CD4-positive, alpha-beta T cell treated with Interleukin-10 for 1 hour (primary cell): ENCODE results near the gene DIAPH3.
A peak's percentile ranks its signal among the peaks of the same experiment; 100 is the strongest.

Source experiments
- DNase-seq: peaks from one replicate; pipeline ENCODE4 v3.0.0-alpha.2; 2020

The DIAPH3 gene

GRCh38 chr13:59931621-59932020 lies 232.1 kb downstream of the DIAPH3 start:
- DNase-seq = no peak

- no peak for DNase-seq
These were observed 239.5 kb downstream of the DIAPH3 start for GRCh38 chr13:59924256-59924655.

- DNase-seq = no peak
These were observed 248.5 kb downstream of the DIAPH3 start for GRCh38 chr13:59915252-59915651.

GRCh38 chr13:59914556-59914955 lies 249.2 kb downstream of the DIAPH3 start:
- no peak for DNase-seq

GRCh38 chr13:59906413-59907049 lies 257.2 kb downstream of the DIAPH3 start:
- peak; percentile 6 for DNase-seq

GRCh38 chr13:59901191-59901590 lies 262.5 kb downstream of the DIAPH3 start:
- no peak for DNase-seq

- DNase-seq = no peak
These were observed 265.7 kb downstream of the DIAPH3 start for GRCh38 chr13:59898066-59898465.

GRCh38 chr13:59893266-59893665 lies 270.5 kb downstream of the DIAPH3 start:
- DNase-seq = no peak

GRCh38 chr13:59891053-59891452 lies 272.7 kb downstream of the DIAPH3 start:
- no peak for DNase-seq

- DNase-seq = no peak
These were observed 273.7 kb downstream of the DIAPH3 start for GRCh38 chr13:59890054-59890453.

- DNase-seq = no peak
These were observed 275.3 kb downstream of the DIAPH3 start for GRCh38 chr13:59888408-59888807.

- no peak for DNase-seq
These were observed 278.7 kb downstream of the DIAPH3 start for GRCh38 chr13:59885076-59885475.

- DNase-seq = no peak
These were observed 279.8 kb downstream of the DIAPH3 start for GRCh38 chr13:59883885-59884284.

GRCh38 chr13:59880468-59880867 lies 283.3 kb downstream of the DIAPH3 start:
- DNase-seq = no peak

- no peak for DNase-seq
These were observed 284.4 kb downstream of the DIAPH3 start for GRCh38 chr13:59879281-59879680.

GRCh38 chr13:59877933-59878332 lies 285.8 kb downstream of the DIAPH3 start:
- no peak for DNase-seq

GRCh38 chr13:59874973-59875372 lies 288.8 kb downstream of the DIAPH3 start:
- no peak for DNase-seq

- DNase-seq = no peak
These were observed 289.9 kb downstream of the DIAPH3 start for GRCh38 chr13:59873856-59874255.

GRCh38 chr13:59873309-59873708 lies 290.4 kb downstream of the DIAPH3 start:
- no peak for DNase-seq

- DNase-seq = no peak
These were observed 295.9 kb downstream of the DIAPH3 start for GRCh38 chr13:59867867-59868266.

GRCh38 chr13:59865398-59865797 lies 298.3 kb downstream of the DIAPH3 start:
- no peak for DNase-seq

GRCh38 chr13:59863621-59864020 lies 300.1 kb downstream of the DIAPH3 start:
- no peak for DNase-seq

GRCh38 chr13:59861676-59862075 lies 302.1 kb downstream of the DIAPH3 start:
- DNase-seq = no peak

GRCh38 chr13:59856281-59856810 lies 307.4 kb downstream of the DIAPH3 start:
- no peak for DNase-seq
